Fibroblast of villous mesenchyme (primary cell): Measurements from ENCODE around the gene INPP5J. TPM values are rescaled to one million over a fixed set of nuclear protein-coding genes. Genes with fewer than 3 reads are reported as not detected.

Source experiments
- DNase-seq: peaks from one replicate; pipeline ENCODE4 v3.0.0-alpha.2; 2010; ENCODE audit warnings: low read depth
- H3K4me3 ChIP-seq: 2 replicates; pipeline ENCODE4 v1.5.1; 2011; ENCODE audit warnings: low read depth, mild to moderate bottlenecking, low read length
- CTCF ChIP-seq: IDR thresholded peaks from 2 replicates; pipeline ENCODE4 v1.5.1; 2012; ENCODE audit warnings: low read depth, mild to moderate bottlenecking, low read length; ENCODE audit not compliant: insufficient read depth
- total RNA-seq: library from RNA; depleted of rRNA; stranded (reverse); fragments of >200 nt; gene quantifications from 2 replicates; pipeline ENCODE4 v1.2.3, GENCODE V29; 2012

INPP5J gene
- total RNA-seq, 1 donor, result 0.43 TPM

DNA sequence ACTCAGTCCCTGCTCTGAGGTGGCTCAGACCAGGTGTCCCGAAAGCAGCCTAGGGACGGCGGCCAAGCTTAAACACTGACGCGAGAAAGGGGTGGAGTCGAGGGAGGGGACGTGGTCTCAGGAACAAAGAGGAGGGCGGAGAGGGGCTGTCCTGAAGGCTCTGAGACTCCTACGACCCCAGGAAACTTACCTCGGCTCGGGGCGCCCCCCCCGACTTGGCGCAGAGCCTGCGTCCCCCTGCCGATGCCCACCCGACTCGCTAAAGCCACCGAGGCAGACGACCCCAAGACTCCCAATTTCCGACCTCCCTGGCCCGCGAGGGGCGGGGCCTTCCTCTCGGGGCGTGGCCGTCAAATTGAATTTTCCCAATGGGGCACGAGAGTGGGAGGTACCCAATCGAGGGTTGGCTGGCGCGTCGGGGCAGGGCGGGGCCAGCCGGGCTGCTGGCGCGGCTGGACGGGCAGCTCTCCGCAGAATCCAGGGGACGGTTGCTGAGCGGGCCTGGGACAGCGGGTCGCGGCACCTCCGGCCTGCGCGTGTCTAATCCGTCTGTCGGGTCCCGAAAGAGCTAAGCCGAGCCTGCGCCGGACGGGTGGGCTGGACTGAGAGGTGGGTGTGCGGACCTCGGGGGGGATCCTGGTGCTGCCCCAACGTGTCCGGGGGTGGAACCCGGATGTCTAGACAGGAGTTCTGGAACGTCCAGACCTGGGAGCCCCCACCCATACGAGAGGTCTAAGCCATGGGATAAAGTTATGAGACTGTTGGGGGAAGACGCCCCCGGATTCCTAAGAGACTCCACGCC, 41.7 kb upstream of the INPP5J start, which contains the start of gene SMTN:
Gene SMTN, plus strand, starts transcription at position 471 of the 802 bp plus-strand sequence. CDS start 1,941 bp downstream, outside the sequence.
- DNase-seq, result peak; percentile 91
- TF ChIP-seq CTCF, result no peak
- peak within 1 kb of the TSS; percentile 76 for H3K4me3 ChIP-seq

GRCh38 chr22:31081963-31082605, 40.7 kb upstream of the INPP5J start:
- DNase-seq, result peak; percentile 33
- no peak for TF ChIP-seq CTCF
- H3K4me3 ChIP-seq, result peak overlapping the region; percentile 76

DNA sequence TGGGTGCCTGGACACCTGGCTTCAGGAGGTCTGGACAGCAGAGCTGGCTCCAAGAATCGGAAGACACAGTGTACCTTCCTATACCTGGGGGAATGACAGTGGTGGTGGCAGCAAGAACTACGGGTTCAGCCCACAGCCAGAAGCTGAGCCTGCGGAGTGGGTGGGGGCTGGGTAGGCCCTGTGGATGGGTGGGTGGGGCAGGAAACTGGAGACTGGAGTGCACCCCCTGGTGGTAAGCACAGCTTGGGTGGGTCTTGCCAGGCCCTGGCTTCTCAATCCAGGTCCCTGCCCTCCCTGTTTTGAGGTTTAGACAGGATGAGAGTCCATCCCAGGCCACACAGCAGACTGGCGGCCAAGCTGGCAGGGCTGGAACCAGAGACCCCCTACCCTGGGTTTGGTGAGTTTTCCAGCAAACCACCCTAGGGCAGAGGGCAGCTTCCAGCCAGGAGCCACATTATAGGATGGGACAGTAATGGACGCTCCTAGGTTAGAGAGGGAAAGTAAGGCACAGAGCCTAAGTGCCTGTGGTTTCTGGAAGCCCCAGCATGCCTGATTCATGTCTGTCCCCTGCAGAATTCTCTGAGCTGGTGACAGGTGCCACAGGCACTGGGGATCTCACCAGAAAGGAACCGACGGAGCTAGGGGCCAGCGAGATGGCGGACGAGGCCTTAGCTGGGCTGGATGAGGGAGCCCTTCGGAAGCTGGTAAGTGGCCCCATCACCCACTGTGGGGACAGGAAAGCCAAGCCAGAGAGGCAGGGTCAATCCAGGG, 40.0 kb upstream of the INPP5J start:
- H3K4me3 ChIP-seq, result peak overlapping the region; percentile 76
- DNase-seq, result peak; percentile 81

GRCh38 chr22:31083377-31083768, 39.4 kb upstream of the INPP5J start:
- TF ChIP-seq CTCF, result no peak
- no peak for DNase-seq
- peak overlapping the region; percentile 76 for H3K4me3 ChIP-seq

More for the DNA sequence above, 40.0 kb upstream of the INPP5J start:
- peak; percentile 69 for TF ChIP-seq CTCF

- H3K4me3 ChIP-seq, result peak overlapping the region; percentile 76
- TF ChIP-seq CTCF, result no peak
- no peak for DNase-seq
These were observed 38.6 kb upstream of the INPP5J start for GRCh38 chr22:31083923-31084810.
